K562 (cell line): ENCODE measurements around the gene POLR3GL. TPM values are rescaled to one million over a fixed set of nuclear protein-coding genes. Genes with fewer than 3 reads are reported as not detected.

ENCODE experiments used
- ATAC-seq: fragments of 200-7000 bp; cut with Tn5 transposase; 3 replicates; pipeline ENCODE4 v1.9.1; 2020; ENCODE audit warnings: moderate library complexity
- BruUV-seq: library from RNA; stranded (reverse); fragments of 400-500 nt; replicated peaks from 2 replicates; lab custom pipeline; 2021; lab: Mats Ljungman, UMichigan
- CTCF ChIA-PET: fragments of 300-600 bp; formaldehyde crosslinking; extraction: SDS; loops from one replicate; lab custom pipeline; 2021; ENCODE audit warnings: low intra/inter-chr PET ratio; lab: Yijun Ruan, JAX
- POLR2A ChIA-PET: fragments of 300-600, 350-650 bp; sonication (Branson Sonifier 250); formaldehyde crosslinking; extraction: SDS; loops from one replicate; lab custom pipeline; 2021; ENCODE audit warnings: antibody characterized with exemption, inconsistent platforms; lab: Yijun Ruan, JAX
- DNase-seq, 4 experiments: peaks; one replicate each; pipeline versions ENCODE4 v3.0.0 to v3.0.0-alpha.2; 2011 to 2018; ENCODE audit warnings: low spot score in 3 of 4, mixed read lengths in 3 of 4; ENCODE audit errors: extremely low read depth in 1 of 4
- FAIRE-seq: peaks from 2 replicates; lab custom pipeline; 2011; peaks lifted over from hg19 to GRCh38; lab: Jason Lieb, UNC
- H2AFZ ChIP-seq: 2 replicates; pipeline ENCODE4 v1.6.0; 2011; ENCODE audit warnings: low read depth, low read length, control low read depth, inconsistent platforms
- H3K27ac ChIP-seq: fragments of 200-600 bp; 3 replicates; pipeline ENCODE4 v1.8.0; 2011; ENCODE audit warnings: low read depth, mild to moderate bottlenecking, control low read depth, inconsistent platforms, low read length, moderate library complexity, mixed read lengths; ENCODE audit errors: extremely low read depth
- H3K27me3 ChIP-seq, 2 experiments: fragments of 300-600 bp in 1 of 2; 2 replicates in 1 of 2; 3 replicates in 1 of 2; pipeline versions ENCODE4 v1.6.0 to v1.8.0; 2011; ENCODE audit warnings: inconsistent platforms in 2 of 2, low read length in 2 of 2, mild to moderate bottlenecking in 1 of 2, mixed read lengths in 1 of 2, moderate library complexity in 1 of 2; ENCODE audit not compliant: control insufficient read depth in 2 of 2, insufficient read depth in 2 of 2
- H3K36me3 ChIP-seq: fragments of 300-600 bp; 3 replicates; pipeline ENCODE4 v1.8.0; 2011; ENCODE audit warnings: mild to moderate bottlenecking, low read length, inconsistent platforms; ENCODE audit not compliant: control insufficient read depth, insufficient read depth
- H3K4me1 ChIP-seq, 2 experiments: fragments of 200-600 bp in 1 of 2; replicated peaks in 1 of 2; 2 replicates in 1 of 2; 3 replicates in 1 of 2; pipeline versions ENCODE4 v1.5.1 to v1.8.0; 2011; ENCODE audit warnings: inconsistent platforms in 2 of 2, low read length in 2 of 2, mild to moderate bottlenecking in 1 of 2, mixed read lengths in 1 of 2, moderate library complexity in 1 of 2; ENCODE audit not compliant: control insufficient read depth in 2 of 2, insufficient read depth in 2 of 2
- H3K4me2 ChIP-seq: 2 replicates; pipeline ENCODE4 v1.6.1; 2011; ENCODE audit warnings: low read length, control low read depth, inconsistent platforms, mixed read lengths; ENCODE audit not compliant: insufficient read depth
- H3K4me3 ChIP-seq: fragments of 200-600 bp; sonication (generic), shearing (Covaris generic); 2 replicates; pipeline ENCODE4 v1.5.1; 2016; ENCODE audit warnings: control low read depth, inconsistent platforms
- H3K79me2 ChIP-seq: fragments of 200-600 bp; 3 replicates; pipeline ENCODE4 v1.8.0; 2011; ENCODE audit warnings: low read length, inconsistent platforms; ENCODE audit not compliant: control insufficient read depth, insufficient read depth
- H3K9ac ChIP-seq, 2 experiments: 2 replicates each; pipeline versions ENCODE4 v1.6.0 to v1.6.1; 2011; ENCODE audit warnings: low read depth in 2 of 2, low read length in 2 of 2, control low read depth in 1 of 2, inconsistent platforms in 1 of 2, mild to moderate bottlenecking in 1 of 2, mixed read lengths in 1 of 2; ENCODE audit not compliant: insufficient read depth in 1 of 2
- H3K9me1 ChIP-seq: one replicate; pipeline ENCODE4 v1.6.0; 2011; ENCODE audit warnings: inconsistent platforms, mild to moderate bottlenecking, low read length, moderate library complexity; ENCODE audit not compliant: control insufficient read depth, insufficient read depth
- H3K9me3 ChIP-seq: replicated peaks from 2 replicates; pipeline ENCODE4 v1.5.1; 2011; ENCODE audit warnings: low read depth, low read length, inconsistent platforms; ENCODE audit not compliant: control insufficient read depth, insufficient read depth
- H4K20me1 ChIP-seq: replicated peaks from 2 replicates; pipeline ENCODE4 v1.6.1; 2011; ENCODE audit warnings: low read length, inconsistent platforms, mixed read lengths; ENCODE audit not compliant: control insufficient read depth, insufficient read depth
- HBP1 ChIP-seq: fragments of 450-650 bp; formaldehyde crosslinking; IDR thresholded peaks from 2 replicates; pipeline ENCODE4 v1.4.0; 2022; ENCODE audit warnings: missing genetic modification characterization
- HCFC1 ChIP-seq: IDR thresholded peaks from 2 replicates; pipeline ENCODE4 v1.6.1; 2012; ENCODE audit warnings: low read depth, low read length, improper control_type of control experiment
- JUND ChIP-seq, 2 experiments: IDR thresholded peaks; 2 replicates in 1 of 2; 3 replicates in 1 of 2; pipeline ENCODE4 v1.6.1; 2011; ENCODE audit warnings: borderline replicate concordance in 2 of 2, low read depth in 2 of 2, low read length in 2 of 2, improper control_type of control experiment in 1 of 2, missing biosample characterization in 1 of 2, missing genetic modification characterization in 1 of 2, missing genetic modification reagents in 1 of 2
- KHSRP ChIP-seq: fragments of 450-650 bp; IDR thresholded peaks from 2 replicates; pipeline ENCODE4 v1.6.1; 2017
- MAFK ChIP-seq: IDR thresholded peaks from 2 replicates; pipeline ENCODE4 v1.6.1; 2011; ENCODE audit warnings: low read length, improper control_type of control experiment
- MECOM ChIP-seq: fragments of 250-450 bp; sonication (Bioruptor Pico); IDR thresholded peaks from 2 replicates; pipeline ENCODE4 v1.8.0; 2022; ENCODE audit warnings: inconsistent platforms
- MNT ChIP-seq, 2 experiments: fragments of 450-650 bp; conservative IDR thresholded peaks; 2 replicates each; pipeline ENCODE4 v1.6.1; 2017; ENCODE audit warnings: mild to moderate bottlenecking in 2 of 2, moderate library complexity in 2 of 2
- NCOR1 ChIP-seq: fragments of 450-650 bp; IDR thresholded peaks from 2 replicates; pipeline ENCODE4 v1.6.1; 2016; ENCODE audit warnings: mild to moderate bottlenecking, moderate library complexity
- NFIC ChIP-seq: fragments of 450-650 bp; IDR thresholded peaks from 2 replicates; pipeline ENCODE4 v1.6.1; 2017; ENCODE audit warnings: mild to moderate bottlenecking, inconsistent platforms
- NRF1 ChIP-seq, 2 experiments: fragments of 450-650 bp; IDR thresholded peaks in 1 of 2; conservative IDR thresholded peaks in 1 of 2; 2 replicates each; pipeline ENCODE4 v1.6.1; 2014; ENCODE audit warnings: mild to moderate bottlenecking in 2 of 2
- POLR2AphosphoS5 ChIP-seq: IDR thresholded peaks from 2 replicates; pipeline ENCODE4 v1.6.1; 2011; ENCODE audit warnings: mild to moderate bottlenecking, low read depth, low read length, moderate library complexity; ENCODE audit not compliant: control insufficient read depth, insufficient read depth
- TFE3 ChIP-seq: fragments of 450-650 bp; formaldehyde crosslinking; IDR thresholded peaks from 2 replicates; pipeline ENCODE4 v1.4.0; 2020; ENCODE audit warnings: mild to moderate bottlenecking, mixed read lengths
- ZBTB26 ChIP-seq: fragments of 450-650 bp; formaldehyde crosslinking; IDR thresholded peaks from 2 replicates; pipeline ENCODE4 v1.4.0; 2022; ENCODE audit warnings: missing genetic modification characterization
- ZFPM2 ChIP-seq: fragments of 250-450 bp; sonication (Bioruptor Pico); IDR thresholded peaks from 2 replicates; pipeline ENCODE4 v1.5.1; 2022; ENCODE audit warnings: mild to moderate bottlenecking
- ZNF431 ChIP-seq: sonication (generic); formaldehyde crosslinking; IDR thresholded peaks from 2 replicates; pipeline ENCODE4 v1.8.0; 2022; ENCODE audit warnings: mild to moderate bottlenecking, missing genetic modification reagents
- WGBS: fragments of 100-300 bp; shearing (Covaris generic); methylation state at CpG from one replicate; pipeline ENCODE4 v1.1.6; 2016; ENCODE audit warnings: low coverage, mixed read lengths; ENCODE audit not compliant: insufficient coverage; ENCODE audit errors: missing lambda C conversion rate; 5-methylcytosine and 5-hydroxymethylcytosine counted together
- in situ Hi-C: fragments of 300-500 bp; cut with MboI; formaldehyde crosslinking; loops from 4 replicates; pipeline ENCODE4 v1.15.0; 2018; ENCODE audit warnings: inconsistent platforms, mixed read lengths
- intact Hi-C: fragments of 100-400 bp; cut with micrococcal nuclease; formaldehyde crosslinking; loops from 2 replicates; pipeline ENCODE4 v1.14.2; 2022
- polyA plus RNA-seq, 8 experiments: library from polyadenylated mRNA; depleted of rRNA in 4 of 8; stranded (reverse) in 5 of 8; unstranded in 3 of 8; fragments of >200 nt; fragmentation: Nextera tagmentation in 2 of 8; fragmentation: Illumina TruSeq in 1 of 8; extraction: Ambion mirVana in 2 of 8; extraction: Trizol in 1 of 8; gene quantifications; 2 replicates each; pipeline versions ENCODE4 v1.2.1 to v1.2.3, GENCODE V29; 2011 to 2014; ENCODE audit warnings: inconsistent platforms in 1 of 8, missing spikeins in 1 of 8
- total RNA-seq, 7 experiments: library from RNA; depleted of rRNA in 6 of 7; stranded (reverse); fragments of >200 nt in 6 of 7; fragmentation: Illumina TruSeq in 2 of 7; extraction: Trizol in 2 of 7; gene quantifications; 2 replicates each; pipeline versions ENCODE4 v1.2.1 to v1.2.3, GENCODE V29; 2011 to 2021; ENCODE audit warnings: low replicate concordance in 1 of 7

POLR3GL gene
- total and polyA plus RNA-seq, 9 of the 15 experiments (the other 6 are each of a cell fraction or from before 2014, with no cell fraction given): 14.6 to 48.4 (median 38.2) TPM

- no TSS peak for BruUV-seq
- intact Hi-C loops: no loop called here
- Histone ChIP-seq H3K27me3 (no peaks in the 10 kb centered on the region), H3K79me2 (peaks cover 71% of the 10 kb centered on the region), H3K9me3 (no peaks in the 10 kb centered on the region), H3K27ac (peak overlapping the region; percentile 99), H3K4me2 (peak overlapping the region; percentile 97), H3K4me1 (peaks cover 14 to 30% of the 10 kb centered on the region in 2 experiments; a peak in 3 of 5 replicates), H3K4me3 (peak overlapping the region; percentile 85), H3K36me3 (peaks cover 44% of the 10 kb centered on the region), H3K9ac (peak overlapping the region; percentile 87 to 100), H2AFZ (no peak overlapping the region), H4K20me1 (peaks cover 44% of the 10 kb centered on the region), H3K9me1 (peaks cover 3% of the 10 kb centered on the region)
- DNase-seq: peak in 2 of 4 experiments; percentile 33 to 67
- POLR2A ChIA-PET: interaction anchor here (0.7 to 14.0 kb wide), 9 partner anchors 9 to 67 kb away, joined by 3 to 320 read pairs (median 5); partner anchors contain the start of genes ANKRD34A, LIX1L, POLR3GL and RBM8A
- in situ Hi-C loops: no loop called here
- WGBS: 1% methylated on average over 10 of the region's 10 CpGs
- CTCF ChIA-PET: no interaction called here
- no peak for FAIRE-seq
- peak; percentile 3 for ATAC-seq
- TF ChIP-seq MNT (conservative IDR thresholded peaks at IDR 0.05): peak in 1 of 2 experiments; percentile 43; a peak in 1 of 4 replicates
- TF ChIP-seq NFIC: peak; percentile 26
- peak; percentile 20; the same call in 1 of the 2 replicates for TF ChIP-seq NCOR1
- peak; percentile 47 for TF ChIP-seq JUND (IDR thresholded peaks at IDR 0.05; ENCODE audit: borderline replicate concordance, low read depth, low read length)
- TF ChIP-seq JUND (tag; IDR thresholded peaks at IDR 0.05; ENCODE audit: borderline replicate concordance, low read depth, low read length): peak; percentile 35; the same call in 1 of the 3 replicates
- TF ChIP-seq NRF1 (conservative IDR thresholded peaks at IDR 0.05 in 1 of 2, IDR thresholded peaks at IDR 0.05 in 1 of 2): peak; percentile 86 to 88
- peak; percentile 69 for TF ChIP-seq POLR2AphosphoS5
- TF ChIP-seq TFE3: no peak
- TF ChIP-seq ZFPM2 (CRISPR knock-in tag): peak; percentile 88; the same call in 1 of the 2 replicates
- TF ChIP-seq MECOM: no peak
- TF ChIP-seq HBP1 (CRISPR knock-in tag): peak; percentile 49; the same call in 1 of the 2 replicates
- TF ChIP-seq MAFK: peak; percentile 77
- TF ChIP-seq ZBTB26 (CRISPR knock-in tag): 0 out of 2 replicates have a peak, but pooled peaks have one; percentile 4
- TF ChIP-seq ZNF431 (CRISPR knock-in tag): 0 out of 2 replicates have a peak, but pooled peaks have one; percentile 19
- TF ChIP-seq KHSRP: 0 out of 2 replicates have a peak, but pooled peaks have one; percentile 37
- TF ChIP-seq HCFC1: no peak
These were observed 30.1 kb downstream of the POLR3GL start for GRCh38 chr1:145994391-145995120.
